Skin epidermis (tissue), 12 donors: ENCODE data around the gene LCE3A.
"Not testable (repeated sequence)": the region's sequence is repeated elsewhere in the genome, so short reads cannot be mapped to it uniquely, and the experiment has no call there.

Source experiments
- H3K27ac ChIP-seq, 21 experiments: fragments of 200-600 bp; sonication (generic) in 11 of 21; one replicate each; pipeline ENCODE4 v1.5.0; 2020; ENCODE audit warnings: mild to moderate bottlenecking in 3 of 21, inconsistent platforms in 2 of 21, moderate library complexity in 2 of 21
- H3K4me3 ChIP-seq, 7 experiments: fragments of 200-600 bp; sonication (generic) in 2 of 7; one replicate each; pipeline ENCODE4 v1.5.0; 2020; ENCODE audit warnings: inconsistent platforms in 2 of 7, mild to moderate bottlenecking in 2 of 7, moderate library complexity in 1 of 7

Gene LCE3A, protein sequence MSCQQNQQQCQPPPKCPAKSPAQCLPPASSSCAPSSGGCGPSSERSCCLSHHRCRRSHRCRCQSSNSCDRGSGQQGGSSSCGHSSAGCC

DNA sequence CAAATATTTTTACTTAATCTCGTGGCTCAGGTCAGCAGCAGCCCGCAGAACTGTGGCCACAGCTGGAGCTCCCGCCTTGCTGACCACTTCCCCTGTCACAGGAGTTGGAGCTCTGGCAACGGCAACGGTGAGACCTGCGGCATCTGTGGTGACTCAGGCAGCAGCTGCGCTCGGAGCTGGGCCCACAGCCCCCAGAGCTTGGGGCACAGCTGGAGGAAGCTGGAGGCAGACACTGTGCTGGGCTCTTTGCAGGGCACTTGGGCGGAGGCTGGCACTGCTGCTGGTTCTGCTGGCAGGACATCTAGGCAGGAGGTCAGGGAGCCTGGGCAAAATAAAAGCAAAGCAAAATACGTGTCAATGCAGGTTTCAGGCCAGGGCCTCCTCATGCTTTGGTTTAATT, at the start of gene LCE3A:
Gene LCE3A (minus strand): TSS at position 301 of the 400 bp plus-strand sequence. CDS start 0 bp downstream, at position 301.
- Histone ChIP-seq H3K27ac (no peak within 1 kb of the TSS), H3K4me3 (no peak within 1 kb of the TSS)

DNA sequence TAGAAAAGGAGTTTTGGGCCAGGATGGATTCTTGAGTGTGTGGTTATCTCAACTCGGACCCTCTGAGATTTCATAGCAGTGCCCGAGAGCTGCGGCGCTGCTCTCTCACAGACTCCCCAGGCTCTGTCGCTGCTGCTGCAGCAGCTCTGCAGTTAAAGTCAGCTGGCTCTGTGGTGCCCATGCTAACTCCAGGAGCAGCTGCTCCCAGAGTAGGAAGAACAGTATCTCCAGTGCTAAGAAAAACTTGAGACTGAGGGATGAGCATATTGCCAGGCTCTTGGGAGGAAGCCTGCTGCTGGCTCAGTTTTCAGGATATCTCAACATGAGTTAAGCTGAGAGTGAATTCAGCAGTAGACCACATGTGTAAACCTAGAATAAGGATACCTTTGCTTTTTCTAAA, 44.7 kb upstream of the LCE3A start:
- Histone ChIP-seq H3K27ac (no peak overlapping the region), H3K4me3 (no peak overlapping the region)

DNA sequence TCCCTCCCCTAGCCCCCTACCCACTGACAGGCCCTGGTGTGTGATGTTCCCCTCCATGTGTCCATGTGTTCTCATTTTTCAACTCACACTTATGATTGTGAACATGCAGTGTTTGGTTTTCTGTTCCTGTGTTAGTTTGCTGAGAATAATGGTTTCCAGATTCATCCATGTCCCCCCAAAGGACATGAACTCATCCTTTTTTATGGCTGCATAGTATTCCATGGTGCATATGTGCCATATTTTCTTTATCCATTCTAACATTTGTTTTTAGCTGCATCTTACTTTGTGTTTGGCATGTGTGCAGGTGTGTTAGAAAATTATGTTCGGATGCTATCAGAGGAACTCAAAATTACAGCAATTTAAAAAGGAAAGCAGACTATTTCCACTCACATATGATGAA, 43.3 kb upstream of the LCE3A start:
- not testable (repeated sequence) for H3K4me3 ChIP-seq, H3K27ac ChIP-seq

DNA sequence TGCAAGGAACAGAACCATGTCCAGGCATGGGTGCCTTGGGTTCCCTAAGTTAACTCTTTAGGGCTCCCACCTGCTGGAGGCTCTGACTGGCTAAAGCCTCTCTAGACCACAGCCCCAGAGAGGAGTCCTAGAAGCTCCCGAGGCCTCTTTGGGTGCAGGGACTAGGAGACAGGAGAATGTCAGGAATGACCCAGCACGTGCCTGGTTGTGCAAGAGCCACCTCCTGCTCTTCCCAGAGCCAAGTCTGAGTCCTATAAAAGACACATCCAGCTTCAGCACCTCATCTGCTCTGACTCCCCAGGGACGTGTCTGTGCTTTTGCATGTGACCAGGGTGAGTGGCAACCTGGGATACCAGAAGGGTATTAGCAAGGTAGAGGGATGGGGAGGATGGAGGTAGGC, 40.2 kb upstream of the LCE3A start, which contains the start of gene LCE2D:
Gene LCE2D (plus strand): TSS at position 283 of the 400 bp plus-strand sequence. CDS start 726 bp downstream, outside the sequence.
- H3K27ac ChIP-seq: no peak within 1 kb of the TSS
- no peak within 1 kb of the TSS for H3K4me3 ChIP-seq

DNA sequence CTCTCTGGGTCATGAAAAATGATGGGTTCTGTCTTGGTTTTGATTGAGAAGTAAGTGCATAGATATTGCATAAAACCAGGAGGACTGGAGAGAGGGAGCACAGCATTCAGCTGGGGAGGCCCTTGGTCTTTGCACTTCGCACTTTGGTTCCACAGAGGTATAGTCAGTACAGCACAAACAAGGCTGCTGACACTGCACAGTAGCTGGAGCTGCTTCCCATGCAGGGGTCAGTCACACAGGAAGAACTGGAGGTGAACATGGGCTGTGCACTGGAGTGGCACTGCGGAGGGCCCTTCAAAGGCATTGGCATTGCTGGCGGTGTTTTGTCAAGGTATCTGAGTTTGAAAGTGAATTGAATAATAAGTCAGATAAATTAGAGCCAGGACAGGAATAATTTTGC, 35.7 kb upstream of the LCE3A start:
- H3K27ac ChIP-seq: no peak overlapping the region
- no peak overlapping the region for H3K4me3 ChIP-seq

DNA sequence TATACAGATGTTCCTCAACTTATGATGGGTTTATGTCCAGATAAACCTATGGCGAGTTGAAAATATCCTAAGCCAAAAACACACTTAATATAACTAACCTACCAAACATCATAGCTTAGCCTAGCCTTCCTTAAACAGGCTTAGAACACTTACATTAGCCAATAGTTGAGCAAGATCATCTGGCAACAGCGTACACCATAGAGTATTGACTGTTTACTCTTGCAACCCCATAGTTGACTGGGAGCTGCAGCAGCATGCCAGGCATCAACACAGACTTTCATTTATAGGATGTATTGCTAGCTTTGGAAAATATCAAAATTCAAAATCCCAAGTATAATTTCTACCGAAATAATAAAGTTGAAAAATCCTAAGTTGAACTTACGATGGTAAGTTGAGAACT, 34.8 kb upstream of the LCE3A start:
- H3K27ac ChIP-seq: no peak overlapping the region
- no peak overlapping the region for H3K4me3 ChIP-seq

DNA sequence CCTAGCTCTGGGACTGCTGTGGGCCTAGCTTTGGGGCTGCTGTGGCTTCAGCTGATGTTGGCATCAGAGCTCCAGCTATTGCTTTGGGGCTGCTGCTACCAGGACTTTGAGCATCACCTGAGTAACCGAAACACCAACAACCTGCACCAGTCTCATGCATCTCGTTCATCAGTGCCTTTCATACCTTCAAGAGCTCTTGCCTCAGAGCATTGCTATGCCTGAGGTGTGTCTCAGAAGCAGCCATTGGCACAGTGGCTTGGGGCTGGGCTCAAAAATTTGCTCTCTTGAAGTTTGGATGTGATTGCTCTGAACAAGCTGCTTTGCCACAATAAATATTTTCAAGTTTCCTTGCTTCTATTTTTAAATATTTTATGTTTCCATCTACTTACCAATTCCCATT, 33.6 kb upstream of the LCE3A start:
- H3K4me3 ChIP-seq: no peak overlapping the region
- no peak overlapping the region for H3K27ac ChIP-seq

DNA sequence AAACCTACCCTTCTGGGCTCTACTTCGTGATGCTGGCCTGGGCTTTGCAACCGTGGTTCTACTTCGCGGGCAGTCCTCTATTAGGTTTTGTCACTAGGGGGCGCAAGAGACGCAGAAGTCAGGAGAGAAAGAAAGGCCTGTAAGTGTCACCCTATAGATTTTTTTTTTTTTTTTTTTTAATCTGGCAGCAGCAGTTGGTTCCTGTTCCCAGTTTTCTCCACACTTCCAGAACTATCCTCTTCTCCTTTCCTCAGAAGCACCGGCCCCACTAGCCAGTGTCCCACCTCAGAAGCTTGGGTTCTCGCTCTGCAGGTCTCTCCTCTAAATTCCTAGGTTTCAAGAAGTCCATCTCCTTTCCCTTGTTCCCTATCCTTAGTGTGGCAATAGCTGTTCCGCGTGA, 31.2 kb upstream of the LCE3A start:
- Histone ChIP-seq H3K27ac (no peak overlapping the region), H3K4me3 (no peak overlapping the region)

DNA sequence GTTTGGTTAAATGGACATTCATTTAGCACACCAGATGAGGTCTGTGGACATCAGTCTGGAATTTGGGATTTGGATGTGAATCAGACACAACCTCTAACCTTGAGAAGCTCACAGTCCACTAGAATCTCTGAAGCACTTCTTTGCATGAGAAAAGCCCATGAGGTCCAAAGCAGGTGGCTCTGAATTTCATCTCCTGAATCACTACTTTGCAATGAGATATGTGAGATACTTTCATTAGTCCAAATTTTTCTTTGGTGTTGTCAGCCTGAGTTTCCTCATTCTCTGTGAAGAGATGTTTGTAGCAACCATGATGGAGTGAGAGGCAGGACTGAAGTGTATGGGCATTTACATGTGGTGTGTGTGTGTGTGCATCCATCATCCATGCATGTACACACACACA, 23.8 kb upstream of the LCE3A start:
- H3K4me3 ChIP-seq: no peak overlapping the region
- H3K27ac ChIP-seq: no peak overlapping the region

DNA sequence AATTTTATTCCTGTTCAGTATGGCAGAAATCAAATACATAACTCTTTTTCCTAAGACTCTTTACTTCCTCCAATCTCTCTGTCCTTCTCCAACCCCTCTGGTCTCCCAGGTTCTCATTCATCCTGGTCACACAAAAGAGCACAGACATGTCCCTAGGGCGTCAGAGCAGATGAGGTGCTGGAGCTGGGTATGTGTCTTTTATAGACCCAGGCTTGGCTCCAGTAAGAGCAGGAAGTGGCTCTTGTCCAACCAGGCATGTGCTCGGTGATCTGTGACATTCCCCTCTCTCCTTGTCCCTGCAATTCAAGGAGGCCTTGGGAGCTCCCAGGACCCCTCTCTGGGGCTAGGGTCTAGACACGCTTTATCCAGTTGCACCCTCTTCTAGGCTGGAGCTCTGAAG, 22.2 kb upstream of the LCE3A start:
- H3K27ac ChIP-seq: no peak overlapping the region

DNA sequence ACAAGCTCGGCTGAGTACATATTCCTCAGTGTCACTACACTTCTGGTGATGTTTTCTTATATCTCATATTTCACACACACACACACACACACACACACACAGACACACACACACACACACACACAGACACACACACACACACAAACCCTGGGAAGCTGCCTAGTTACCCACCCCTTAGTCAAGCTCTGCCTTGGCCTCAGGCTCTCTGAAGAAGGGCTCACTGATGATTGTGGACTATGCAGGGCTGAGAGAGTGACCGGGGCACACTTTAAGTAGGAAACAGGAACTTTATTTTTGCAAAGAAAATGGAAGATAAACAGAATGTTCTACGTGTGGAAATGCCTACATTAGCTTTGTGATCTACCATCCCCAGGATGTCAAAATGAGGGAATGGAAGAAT, 21.0 kb upstream of the LCE3A start:
- Histone ChIP-seq H3K4me3 (no peak overlapping the region), H3K27ac (no peak overlapping the region)

More for the DNA sequence above, 22.2 kb upstream of the LCE3A start:
- H3K4me3 ChIP-seq: no peak overlapping the region

DNA sequence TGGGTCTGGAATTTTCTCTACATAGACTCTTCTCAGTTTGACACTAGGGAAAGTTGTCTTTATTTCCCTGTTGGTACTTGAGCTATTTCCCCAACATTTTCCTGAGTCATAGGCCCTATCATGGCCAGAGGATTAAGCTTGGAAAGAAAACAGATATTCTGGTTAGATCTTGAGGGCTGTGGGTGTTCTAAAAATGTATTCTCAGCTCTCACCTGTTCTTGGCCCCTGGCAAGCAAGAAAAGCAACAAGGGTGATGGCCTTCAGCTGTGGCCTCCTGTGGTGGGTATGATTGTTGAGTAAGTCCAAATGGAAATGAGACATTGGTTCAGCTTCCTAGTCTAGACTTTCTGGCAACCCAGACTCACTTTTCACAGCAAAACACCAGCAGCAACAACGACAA, 17.4 kb upstream of the LCE3A start:
- Histone ChIP-seq H3K27ac (no peak overlapping the region), H3K4me3 (no peak overlapping the region)

DNA sequence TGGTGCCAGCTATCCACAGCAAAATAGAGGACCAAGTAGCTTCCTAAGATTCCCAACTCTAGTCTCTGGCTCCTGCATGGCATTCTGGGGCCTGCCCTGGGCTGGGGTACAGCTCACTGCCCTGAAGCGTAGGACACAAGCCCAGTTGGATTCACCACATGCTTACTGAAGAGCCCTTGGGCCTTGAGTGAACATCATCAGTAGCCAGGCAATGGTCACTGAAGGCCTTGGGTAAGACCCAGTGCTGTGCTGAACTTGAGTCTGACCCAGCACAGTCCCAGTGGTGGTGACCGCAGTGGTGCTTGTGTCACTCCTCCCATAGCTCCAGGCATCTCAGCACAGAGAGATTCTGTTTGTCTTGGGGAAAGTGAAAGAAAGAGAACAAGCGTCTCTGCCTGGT, 7.7 kb upstream of the LCE3A start:
- H3K4me3 ChIP-seq: no peak overlapping the region
- no peak overlapping the region for H3K27ac ChIP-seq

DNA sequence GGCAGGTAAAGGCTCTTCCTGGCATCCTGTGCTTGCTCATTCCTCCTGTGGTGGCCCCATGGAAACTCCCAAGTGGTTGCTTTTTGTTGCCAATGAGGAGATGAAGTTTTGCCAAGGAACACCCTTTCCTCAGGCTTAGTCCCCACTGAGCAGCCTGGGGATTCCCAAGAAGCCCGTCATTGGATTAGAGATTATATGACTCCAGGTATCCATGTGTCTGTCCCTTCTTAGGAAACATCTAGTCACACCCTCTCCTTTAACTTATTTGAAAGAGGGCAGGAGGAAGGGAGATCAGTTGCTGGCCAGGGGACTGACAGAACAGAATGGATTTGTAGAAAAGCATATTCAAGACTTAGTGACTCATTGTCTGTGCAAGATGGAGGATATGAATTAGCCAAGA, 3.8 kb upstream of the LCE3A start:
- Histone ChIP-seq H3K27ac (no peak overlapping the region), H3K4me3 (no peak overlapping the region)

DNA sequence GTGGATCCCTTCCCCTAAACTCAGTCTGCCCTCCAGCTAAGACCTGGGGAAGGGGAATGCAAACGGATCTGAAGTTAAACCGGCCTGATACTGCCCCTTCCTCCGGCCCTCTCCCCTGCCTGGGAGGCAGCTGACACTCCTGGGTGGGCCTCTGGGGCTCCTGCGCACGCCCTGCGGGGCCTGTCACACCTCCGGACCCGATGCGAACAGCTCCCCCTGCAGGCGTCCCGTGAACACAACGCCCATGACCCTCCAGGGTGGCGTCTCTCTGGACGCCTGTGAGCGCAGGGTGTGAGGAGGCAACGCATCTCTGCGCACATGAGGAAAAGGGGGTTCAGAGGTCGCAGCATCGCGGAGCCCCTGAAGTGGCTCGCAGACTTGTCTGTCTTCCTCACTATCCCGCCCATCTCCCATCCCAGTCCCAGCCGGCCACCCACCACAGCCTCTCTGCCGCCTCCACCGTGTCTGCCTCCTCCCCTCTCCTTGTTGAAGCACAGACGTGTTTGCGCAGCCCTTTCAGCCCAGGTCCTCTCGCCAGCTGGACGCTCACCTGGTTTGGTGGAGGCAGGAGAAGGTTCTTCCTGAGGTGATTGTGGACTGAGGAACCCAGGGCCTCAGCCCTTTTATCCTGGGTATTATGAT, 421 bp upstream of the LCE3A start:
- H3K27ac ChIP-seq: no peak overlapping the region
- no peak overlapping the region for H3K4me3 ChIP-seq

DNA sequence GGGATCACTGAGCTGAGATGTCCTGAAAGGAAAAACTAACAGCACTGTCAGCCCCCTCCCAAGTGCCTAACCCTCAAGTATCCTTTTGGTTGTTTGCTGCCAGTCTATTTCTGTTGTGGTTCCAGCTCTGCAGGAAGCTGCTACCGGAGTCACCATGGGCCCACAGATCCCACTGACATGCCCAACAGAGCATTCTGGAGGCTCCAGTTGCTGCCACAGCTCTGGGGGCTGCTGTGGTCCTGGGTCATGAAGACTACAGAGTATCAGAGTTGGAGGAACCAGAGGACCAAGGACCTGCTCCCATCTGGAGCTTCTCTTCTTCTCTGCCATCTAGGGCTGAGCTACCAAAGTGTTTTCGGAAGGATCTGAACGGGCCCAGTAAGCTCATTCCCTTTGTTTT, 910 bp downstream of the LCE3A start:
- Histone ChIP-seq H3K27ac (no peak overlapping the region), H3K4me3 (no peak overlapping the region)

DNA sequence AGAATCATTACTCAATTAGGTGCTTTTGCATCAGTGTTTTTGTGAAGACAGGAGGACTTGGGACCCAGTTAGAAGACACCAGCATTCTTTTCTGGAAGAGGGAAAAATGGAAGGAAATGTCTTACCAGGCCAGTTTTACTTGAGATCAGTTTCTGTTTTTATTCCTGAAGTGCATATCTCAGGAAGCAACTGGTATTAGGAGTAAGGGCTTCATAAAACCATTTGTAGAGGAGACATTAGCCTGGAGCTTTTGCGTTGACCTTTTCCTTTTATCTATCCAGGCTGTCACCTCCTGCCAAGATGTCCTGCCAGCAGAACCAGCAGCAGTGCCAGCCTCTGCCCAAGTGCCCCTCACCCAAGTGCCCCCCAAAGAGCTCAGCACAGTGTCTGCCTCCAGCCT, 9.4 kb downstream of the LCE3A start, which contains the start of gene LCE3B:
Gene LCE3B (plus strand): TSS at position 301 of the 400 bp plus-strand sequence. CDS start 0 bp downstream, at position 301.
- Histone ChIP-seq H3K4me3 (no peak within 1 kb of the TSS), H3K27ac (no peak within 1 kb of the TSS)

DNA sequence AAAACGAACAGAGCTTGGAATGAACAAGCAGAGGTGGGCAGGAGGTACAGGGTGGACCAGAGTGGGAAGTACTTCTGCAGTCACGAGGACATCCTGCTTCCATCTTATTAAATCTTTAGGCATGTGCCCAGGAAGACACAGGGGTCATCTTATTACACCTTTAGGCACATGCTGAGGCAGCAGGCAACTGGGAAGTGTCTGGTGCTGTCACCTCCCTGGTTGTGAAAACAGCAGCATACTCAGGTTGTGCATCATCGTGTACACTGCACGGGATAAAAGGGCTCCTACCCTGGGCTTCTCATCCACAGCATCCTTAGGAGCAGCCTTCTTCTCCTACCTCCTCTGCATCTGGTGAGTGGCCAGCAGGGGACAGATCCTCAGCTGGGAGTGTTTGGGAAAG, 23.0 kb downstream of the LCE3A start, which contains the start of gene LCE3C:
Gene LCE3C (plus strand): TSS at position 301 of the 400 bp plus-strand sequence. CDS start 498 bp downstream, outside the sequence.
- H3K27ac ChIP-seq: no peak within 1 kb of the TSS

DNA sequence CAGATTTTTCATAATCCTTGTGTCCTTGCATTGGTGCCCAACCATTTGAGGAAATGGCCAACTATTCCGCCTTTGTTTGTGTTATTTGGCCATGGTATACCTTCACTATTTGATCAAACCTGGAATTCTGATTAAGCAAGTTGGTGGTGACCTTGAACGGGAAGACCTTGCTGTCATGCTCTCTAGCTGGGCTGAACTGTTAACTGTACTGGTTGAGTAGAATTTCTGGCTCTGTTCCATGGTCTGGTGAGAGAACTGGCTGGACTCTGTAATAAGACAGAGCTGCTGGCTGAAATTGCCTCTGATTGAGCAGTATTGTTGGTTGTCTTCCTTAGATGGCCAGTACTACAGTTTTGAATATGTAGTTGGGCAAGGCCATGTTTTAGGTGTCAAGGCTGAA, 25.9 kb downstream of the LCE3A start:
- H3K27ac ChIP-seq: no peak overlapping the region

More for the DNA sequence above, 23.0 kb downstream of the LCE3A start, which contains the start of gene LCE3C:
- H3K4me3 ChIP-seq: no peak within 1 kb of the TSS

DNA sequence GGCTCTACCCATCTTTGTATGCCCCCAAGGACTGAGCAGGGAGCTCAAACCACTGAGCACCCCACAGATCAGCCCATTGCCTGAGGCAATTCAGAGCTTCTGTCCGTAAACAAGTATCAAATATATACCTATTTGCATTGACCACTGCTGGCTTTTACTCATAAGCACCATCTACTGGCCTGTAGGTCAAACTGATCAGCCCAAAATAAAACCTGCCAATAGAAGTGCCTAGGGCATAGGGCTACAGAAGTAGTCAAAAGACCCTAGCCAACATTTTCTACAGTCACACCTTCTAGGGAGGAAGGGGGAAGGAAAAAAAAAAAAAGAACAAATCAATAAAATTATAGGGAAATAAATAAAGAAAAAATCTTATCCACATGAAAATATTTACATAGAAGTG, 37.3 kb downstream of the LCE3A start:
- Histone ChIP-seq H3K27ac (no peak overlapping the region), H3K4me3 (no peak overlapping the region)

More for the DNA sequence above, 25.9 kb downstream of the LCE3A start:
- no peak overlapping the region for H3K4me3 ChIP-seq

DNA sequence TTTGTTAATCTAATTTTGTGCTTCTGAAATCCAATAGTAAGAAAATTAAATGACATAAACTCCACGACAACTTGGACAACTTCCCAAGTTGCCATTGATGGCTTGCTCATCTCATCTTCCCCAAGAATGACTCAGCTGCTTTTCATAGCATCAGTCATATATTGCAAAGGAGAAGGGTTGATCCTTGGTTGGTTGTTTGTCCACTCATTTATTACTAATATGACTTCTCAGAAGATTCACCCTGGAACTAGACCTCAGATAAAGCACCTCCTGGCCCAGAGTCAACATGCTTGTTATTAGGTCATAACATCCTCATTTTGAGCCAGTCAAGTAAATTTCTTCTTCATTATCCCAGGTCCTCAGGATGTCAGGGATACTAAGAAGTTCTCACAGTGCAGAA, 40.3 kb downstream of the LCE3A start:
- no peak overlapping the region for H3K27ac ChIP-seq
- H3K4me3 ChIP-seq: no peak overlapping the region

DNA sequence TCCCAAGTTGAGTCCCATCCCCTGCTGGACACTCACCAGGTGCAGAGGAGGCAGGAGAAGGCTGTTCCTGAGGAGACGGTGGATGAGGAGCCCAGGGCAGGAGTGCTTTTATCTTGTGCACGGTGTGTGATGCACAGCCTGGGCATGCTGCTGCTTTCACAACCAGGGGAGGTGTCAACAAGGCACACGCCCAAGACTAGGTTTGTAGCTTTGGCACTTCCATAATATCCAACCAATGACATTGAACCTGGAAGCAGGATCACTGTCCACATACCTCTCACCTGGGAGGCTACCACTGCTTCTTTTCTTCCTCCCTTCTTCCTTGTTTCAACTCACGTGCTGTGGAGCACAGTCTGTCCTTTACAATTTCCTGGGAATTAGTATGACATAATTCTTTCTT, 42.5 kb downstream of the LCE3A start, which contains the start of gene LCE3D:
Gene LCE3D (minus strand): TSS at position 84 of the 400 bp plus-strand sequence. CDS start 580 bp downstream, outside the sequence.
- Histone ChIP-seq H3K4me3 (no peak within 1 kb of the TSS), H3K27ac (no peak within 1 kb of the TSS)
